ENCODE results near the gene FUT9.

Gene FUT9

GRCh38 chr6:96197241-96197640 is 181.5 kb downstream of the FUT9 start:
- no peaks in the 10 kb centered on the region for H4K20me1 ChIP-seq (ENCODE audit: insufficient read depth, low read length)
- no peaks in the 10 kb centered on the region for H3K79me2 ChIP-seq (ENCODE audit: low read length)
- H3K9me3 ChIP-seq (replicated peaks; ENCODE audit: insufficient read depth, low read length): no peaks in the 10 kb centered on the region
- H3K27ac ChIP-seq (ENCODE audit: low read length): no peak overlapping the region
- no peaks in the 10 kb centered on the region for H3K27me3 ChIP-seq (replicated peaks; ENCODE audit: insufficient read depth, low read length)
- DNase-seq: no peak
- H3F3A ChIP-seq (ENCODE audit: insufficient read depth, low read length): no peaks in the 10 kb centered on the region
- H3K4me2 ChIP-seq (ENCODE audit: low read depth, low read length): no peak overlapping the region
- H3K4me1 ChIP-seq (ENCODE audit: low read length): no peaks in the 10 kb centered on the region
- no peak overlapping the region for H3K9ac ChIP-seq (ENCODE audit: low read length)
- H3K9me2 ChIP-seq (replicated peaks; ENCODE audit: insufficient read depth, low read length): no peaks in the 10 kb centered on the region
- TF ChIP-seq CTCF (IDR thresholded peaks at IDR 0.05; ENCODE audit: low read length) (no peak), EZH2 (optimal IDR thresholded peaks at IDR 0.05; ENCODE audit: low read depth, low read length) (no peak), EZH2phosphoT487 (IDR thresholded peaks at IDR 0.05; ENCODE audit: low read length) (no peak)
- no peak overlapping the region for H2AFZ ChIP-seq (ENCODE audit: low read length)
- no peak overlapping the region for H3K4me3 ChIP-seq (ENCODE audit: low read length)
- H3K36me3 ChIP-seq (replicated peaks; ENCODE audit: insufficient read depth, low read length): no peaks in the 10 kb centered on the region

GRCh38 chr6:96202571-96202970 is 186.8 kb downstream of the FUT9 start:
- H3K9me2 ChIP-seq (replicated peaks; ENCODE audit: insufficient read depth, low read length): no peaks in the 10 kb centered on the region
- no peaks in the 10 kb centered on the region for H3K36me3 ChIP-seq (replicated peaks; ENCODE audit: insufficient read depth, low read length)
- no peaks in the 10 kb centered on the region for H4K20me1 ChIP-seq (ENCODE audit: insufficient read depth, low read length)
- no peak overlapping the region for H3K4me3 ChIP-seq (ENCODE audit: low read length)
- no peak overlapping the region for H2AFZ ChIP-seq (ENCODE audit: low read length)
- no peaks in the 10 kb centered on the region for H3K9me3 ChIP-seq (replicated peaks; ENCODE audit: insufficient read depth, low read length)
- TF ChIP-seq CTCF (IDR thresholded peaks at IDR 0.05; ENCODE audit: low read length) (no peak), EZH2 (optimal IDR thresholded peaks at IDR 0.05; ENCODE audit: low read depth, low read length) (no peak), EZH2phosphoT487 (IDR thresholded peaks at IDR 0.05; ENCODE audit: low read length) (no peak)
- no peaks in the 10 kb centered on the region for H3K27me3 ChIP-seq (replicated peaks; ENCODE audit: insufficient read depth, low read length)
- no peaks in the 10 kb centered on the region for H3K79me2 ChIP-seq (ENCODE audit: low read length)
- H3K4me1 ChIP-seq (ENCODE audit: low read length): no peaks in the 10 kb centered on the region
- H3K27ac ChIP-seq (ENCODE audit: low read length): no peak overlapping the region
- no peak overlapping the region for H3K9ac ChIP-seq (ENCODE audit: low read length)
- H3F3A ChIP-seq (ENCODE audit: insufficient read depth, low read length): no peaks in the 10 kb centered on the region
- DNase-seq: no peak
- H3K4me2 ChIP-seq (ENCODE audit: low read depth, low read length): no peak overlapping the region

GRCh38 chr6:96211341-96211740 is 195.6 kb downstream of the FUT9 start:
- H3F3A ChIP-seq (ENCODE audit: insufficient read depth, low read length): no peaks in the 10 kb centered on the region
- H3K4me2 ChIP-seq (ENCODE audit: low read depth, low read length): no peak overlapping the region
- H3K27me3 ChIP-seq (replicated peaks; ENCODE audit: insufficient read depth, low read length): no peaks in the 10 kb centered on the region
- no peaks in the 10 kb centered on the region for H3K4me1 ChIP-seq (ENCODE audit: low read length)
- no peak overlapping the region for H2AFZ ChIP-seq (ENCODE audit: low read length)
- H3K4me3 ChIP-seq (ENCODE audit: low read length): no peak overlapping the region
- no peak for TF ChIP-seq CTCF (IDR thresholded peaks at IDR 0.05; ENCODE audit: low read length)
- no peak for TF ChIP-seq EZH2phosphoT487 (IDR thresholded peaks at IDR 0.05; ENCODE audit: low read length)
- no peak for TF ChIP-seq EZH2 (optimal IDR thresholded peaks at IDR 0.05; ENCODE audit: low read depth, low read length)
- no peaks in the 10 kb centered on the region for H3K9me3 ChIP-seq (replicated peaks; ENCODE audit: insufficient read depth, low read length)
- H4K20me1 ChIP-seq (ENCODE audit: insufficient read depth, low read length): no peaks in the 10 kb centered on the region
- no peak overlapping the region for H3K27ac ChIP-seq (ENCODE audit: low read length)
- H3K36me3 ChIP-seq (replicated peaks; ENCODE audit: insufficient read depth, low read length): no peaks in the 10 kb centered on the region
- no peaks in the 10 kb centered on the region for H3K9me2 ChIP-seq (replicated peaks; ENCODE audit: insufficient read depth, low read length)
- no peak overlapping the region for H3K9ac ChIP-seq (ENCODE audit: low read length)
- no peak for DNase-seq
- H3K79me2 ChIP-seq (ENCODE audit: low read length): no peaks in the 10 kb centered on the region

Data from MM.1S (cell line).